ENCODE results near the gene EIF5A2.

The EIF5A2 gene

GRCh38 chr3:170876537-170876936 lies 31.9 kb downstream of the EIF5A2 start:
- no peak overlapping the region for H3K27ac ChIP-seq
- no peaks in the 10 kb centered on the region for H3K36me3 ChIP-seq
- TF ChIP-seq CTCF (IDR thresholded peaks at IDR 0.05), result no peak
- H3K4me3 ChIP-seq, result no peak overlapping the region
- no peaks in the 10 kb centered on the region for H3K27me3 ChIP-seq
- peaks cover 0 to 6% (median 0%) of the 10 kb centered on the region in 3 donors for H3K9me3 ChIP-seq
- no peak for DNase-seq
- intact Hi-C loops (cut with DNase I; ENCODE audit: low total_unique reads), result no loop called here
- H3K4me1 ChIP-seq, result no peaks in the 10 kb centered on the region

GRCh38 chr3:170869645-170870593 lies 38.5 kb downstream of the EIF5A2 start, which contains the start of gene RPL22L1:
TSS of gene RPL22L1 (minus strand) at chr3:170870195. CDS start at chr3:170870167, 28 bp downstream.
- peaks cover 24 to 29% (median 28%) of the 10 kb centered on the region in 3 donors for H3K36me3 ChIP-seq
- no peaks in the 10 kb centered on the region for H3K27me3 ChIP-seq
- DNase-seq, result peak; percentile 93 to 96
- H3K9me3 ChIP-seq, result peaks cover 0 to under 1% (median 0%) of the 10 kb centered on the region in 3 donors
- H3K4me3 ChIP-seq, result peak within 1 kb of the TSS; percentile 70 to 76
- no peak for TF ChIP-seq CTCF (IDR thresholded peaks at IDR 0.05)
- H3K4me1 ChIP-seq, result peaks cover 0 to 28% (median 8%) of the 10 kb centered on the region in 4 donors
- intact Hi-C loops (cut with DNase I; ENCODE audit: low total_unique reads), result loop anchor here (2.0 kb wide), 1 partner anchor 39 kb away; the partner anchor contains the start of gene EIF5A2
- H3K27ac ChIP-seq, result peak within 1 kb of the TSS; percentile 82 to 84

GRCh38 chr3:170869239-170869590 lies 39.2 kb downstream of the EIF5A2 start:
- peak overlapping the region; percentile 82 to 84 for H3K27ac ChIP-seq
- peaks cover 24 to 29% (median 28%) of the 10 kb centered on the region in 3 donors for H3K36me3 ChIP-seq
- intact Hi-C loops (cut with DNase I; ENCODE audit: low total_unique reads), result no loop called here
- H3K4me1 ChIP-seq, result peaks cover 0 to 28% (median 8%) of the 10 kb centered on the region in 4 donors
- no peaks in the 10 kb centered on the region for H3K9me3 ChIP-seq
- H3K27me3 ChIP-seq, result no peaks in the 10 kb centered on the region
- no peak for DNase-seq
- peak overlapping the region; percentile 70 to 76 for H3K4me3 ChIP-seq
- TF ChIP-seq CTCF (IDR thresholded peaks at IDR 0.05), result no peak

- intact Hi-C loops (cut with DNase I; ENCODE audit: low total_unique reads), result no loop called here
- no peak for DNase-seq
- peaks cover 24 to 29% (median 28%) of the 10 kb centered on the region in 3 donors for H3K36me3 ChIP-seq
- peak overlapping the region; percentile 70 to 76 for H3K4me3 ChIP-seq
- no peak for TF ChIP-seq CTCF (IDR thresholded peaks at IDR 0.05)
- H3K27ac ChIP-seq, result peak overlapping the region in 1 of 2 donors; percentile 82
- peaks cover 0 to 28% (median 8%) of the 10 kb centered on the region in 4 donors for H3K4me1 ChIP-seq
- H3K27me3 ChIP-seq, result no peaks in the 10 kb centered on the region
- no peaks in the 10 kb centered on the region for H3K9me3 ChIP-seq
Observed at GRCh38 chr3:170868577-170869238, 39.7 kb downstream of the EIF5A2 start.

GRCh38 chr3:170867143-170867937 lies 41.1 kb downstream of the EIF5A2 start:
- Histone ChIP-seq H3K27ac (no peak overlapping the region), H3K4me3 (no peak overlapping the region), H3K36me3 (peaks cover 24 to 29% (median 28%) of the 10 kb centered on the region in 3 donors), H3K27me3 (no peaks in the 10 kb centered on the region), H3K9me3 (no peaks in the 10 kb centered on the region), H3K4me1 (peaks cover 0 to 28% (median 8%) of the 10 kb centered on the region in 4 donors)
- TF ChIP-seq CTCF (IDR thresholded peaks at IDR 0.05), result no peak
- no peak for DNase-seq
- intact Hi-C loops (cut with DNase I; ENCODE audit: low total_unique reads), result no loop called here
